ENCODE results near the gene TTLL8. TPM values are rescaled to one million over a fixed set of nuclear protein-coding genes. Genes with fewer than 3 reads are reported as not detected.

Gene TTLL8
- total RNA-seq, 1 experiment from 2014 or later, result not detected

- intact Hi-C loops (cut with micrococcal nuclease; ENCODE audit: unreplicated experiment) (no loop called here), in situ Hi-C loops (cut with HindIII; ENCODE audit: low pct_unique_long_range_greater_than_20kb, low sequenced_read_pairs) (no loop called here)
- Histone ChIP-seq H3K4me1 (ENCODE audit: control insufficient read depth, insufficient read depth, low read length) (no peaks in the 10 kb centered on the region), H3K9me3 (ENCODE audit: control insufficient read depth, insufficient read depth, low read depth, low read length) (no peaks in the 10 kb centered on the region), H3K36me3 (ENCODE audit: control insufficient read depth, insufficient read depth, low read length) (no peaks in the 10 kb centered on the region), H3K4me3 (ENCODE audit: low read depth in 2 of 2, low read length in 2 of 2) (no peak overlapping the region), H3K27me3 (ENCODE audit: control insufficient read depth, insufficient read depth, low read length) (no peaks in the 10 kb centered on the region), H3K27ac (ENCODE audit: low read length) (no peak overlapping the region)
- DNase-seq (ENCODE audit: low read depth, low spot score), result no peak
- BruUV-seq (replicated peaks), result no TSS peak
- no peak for TF ChIP-seq SIN3A (IDR thresholded peaks at IDR 0.05; ENCODE audit: borderline replicate concordance, insufficient read depth, low read depth, low read length)
- ChIA-PET POLR2A (no interaction called here), CTCF (no interaction called here)
- 0 out of 2 replicates have a peak, but pooled peaks have one; percentile 46 for ATAC-seq
Observed at GRCh38 chr22:50062509-50063135, 4.5 kb upstream of the TTLL8 start.

DNA sequence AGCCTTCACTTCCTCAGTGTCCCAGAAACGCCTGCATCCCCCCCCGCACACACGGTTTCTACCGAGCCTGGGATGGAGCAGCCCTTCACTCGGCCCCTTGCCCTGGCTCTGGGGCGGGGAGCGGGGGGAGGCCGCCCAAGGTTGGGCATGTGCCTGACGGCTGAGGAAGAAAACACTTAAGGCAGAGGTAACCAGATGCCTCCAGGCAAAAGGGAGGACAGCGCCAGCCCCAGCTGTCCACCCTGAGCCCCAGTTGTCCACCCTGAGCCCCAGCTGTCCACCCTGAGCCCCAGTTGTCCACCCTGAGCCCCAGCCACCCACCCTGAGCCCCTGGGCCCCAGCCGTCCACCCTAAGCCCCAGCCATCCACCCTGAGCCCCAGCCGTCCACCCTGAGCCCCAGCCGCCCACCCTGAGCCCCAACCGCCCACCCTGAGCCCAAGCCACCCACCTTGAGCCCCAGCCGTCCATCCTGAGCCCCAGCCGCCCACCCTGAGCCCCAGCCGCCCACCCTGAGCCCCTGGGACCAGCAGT lies 3.8 kb upstream of the TTLL8 start:
- TF ChIP-seq SIN3A (IDR thresholded peaks at IDR 0.05; ENCODE audit: borderline replicate concordance, insufficient read depth, low read depth, low read length) (no peak), TCF7L2 (IDR thresholded peaks at IDR 0.05; ENCODE audit: low read depth, low read length) (no peak), POLR2AphosphoS5 (IDR thresholded peaks at IDR 0.05; ENCODE audit: low read depth, low read length) (no peak), CTCF (IDR thresholded peaks at IDR 0.05) (no peak)
- TF ChIP-seq, protein P1, sequence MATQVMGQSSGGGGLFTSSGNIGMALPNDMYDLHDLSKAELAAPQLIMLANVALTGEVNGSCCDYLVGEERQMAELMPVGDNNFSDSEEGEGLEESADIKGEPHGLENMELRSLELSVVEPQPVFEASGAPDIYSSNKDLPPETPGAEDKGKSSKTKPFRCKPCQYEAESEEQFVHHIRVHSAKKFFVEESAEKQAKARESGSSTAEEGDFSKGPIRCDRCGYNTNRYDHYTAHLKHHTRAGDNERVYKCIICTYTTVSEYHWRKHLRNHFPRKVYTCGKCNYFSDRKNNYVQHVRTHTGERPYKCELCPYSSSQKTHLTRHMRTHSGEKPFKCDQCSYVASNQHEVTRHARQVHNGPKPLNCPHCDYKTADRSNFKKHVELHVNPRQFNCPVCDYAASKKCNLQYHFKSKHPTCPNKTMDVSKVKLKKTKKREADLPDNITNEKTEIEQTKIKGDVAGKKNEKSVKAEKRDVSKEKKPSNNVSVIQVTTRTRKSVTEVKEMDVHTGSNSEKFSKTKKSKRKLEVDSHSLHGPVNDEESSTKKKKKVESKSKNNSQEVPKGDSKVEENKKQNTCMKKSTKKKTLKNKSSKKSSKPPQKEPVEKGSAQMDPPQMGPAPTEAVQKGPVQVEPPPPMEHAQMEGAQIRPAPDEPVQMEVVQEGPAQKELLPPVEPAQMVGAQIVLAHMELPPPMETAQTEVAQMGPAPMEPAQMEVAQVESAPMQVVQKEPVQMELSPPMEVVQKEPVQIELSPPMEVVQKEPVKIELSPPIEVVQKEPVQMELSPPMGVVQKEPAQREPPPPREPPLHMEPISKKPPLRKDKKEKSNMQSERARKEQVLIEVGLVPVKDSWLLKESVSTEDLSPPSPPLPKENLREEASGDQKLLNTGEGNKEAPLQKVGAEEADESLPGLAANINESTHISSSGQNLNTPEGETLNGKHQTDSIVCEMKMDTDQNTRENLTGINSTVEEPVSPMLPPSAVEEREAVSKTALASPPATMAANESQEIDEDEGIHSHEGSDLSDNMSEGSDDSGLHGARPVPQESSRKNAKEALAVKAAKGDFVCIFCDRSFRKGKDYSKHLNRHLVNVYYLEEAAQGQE (IDR thresholded peaks at IDR 0.05; ENCODE audit: insufficient read depth in 1 of 2, low read depth in 2 of 2, low read length in 1 of 2), result no peak
- H3K4me1 ChIP-seq (ENCODE audit: control insufficient read depth, insufficient read depth, low read length), result no peaks in the 10 kb centered on the region
- intact Hi-C loops (cut with micrococcal nuclease; ENCODE audit: unreplicated experiment) (no loop called here), in situ Hi-C loops (cut with HindIII; ENCODE audit: low pct_unique_long_range_greater_than_20kb, low sequenced_read_pairs) (no loop called here)
- CTCF ChIA-PET, result no interaction called here
- BruUV-seq (replicated peaks), result no TSS peak
- ATAC-seq (no peak), DNase-seq (ENCODE audit: low read depth, low spot score) (no peak)
- no peaks in the 10 kb centered on the region for H3K27me3 ChIP-seq (ENCODE audit: control insufficient read depth, insufficient read depth, low read length)
- H3K4me3 ChIP-seq (ENCODE audit: low read depth in 2 of 2, low read length in 2 of 2), result no peak overlapping the region
- H3K27ac ChIP-seq (ENCODE audit: low read length), result no peak overlapping the region
- no peaks in the 10 kb centered on the region for H3K36me3 ChIP-seq (ENCODE audit: control insufficient read depth, insufficient read depth, low read length)
- no peaks in the 10 kb centered on the region for H3K9me3 ChIP-seq (ENCODE audit: control insufficient read depth, insufficient read depth, low read depth, low read length)
- POLR2A ChIA-PET, result no interaction called here

- intact Hi-C loops (cut with micrococcal nuclease; ENCODE audit: unreplicated experiment) (no loop called here), in situ Hi-C loops (cut with HindIII; ENCODE audit: low pct_unique_long_range_greater_than_20kb, low sequenced_read_pairs) (no loop called here)
- TF ChIP-seq CTCF (IDR thresholded peaks at IDR 0.05) (no peak), SIN3A (IDR thresholded peaks at IDR 0.05; ENCODE audit: borderline replicate concordance, insufficient read depth, low read depth, low read length) (no peak), POLR2AphosphoS5 (IDR thresholded peaks at IDR 0.05; ENCODE audit: low read depth, low read length) (no peak), TCF7L2 (IDR thresholded peaks at IDR 0.05; ENCODE audit: low read depth, low read length) (no peak)
- TF ChIP-seq, protein P1 (IDR thresholded peaks at IDR 0.05; ENCODE audit: insufficient read depth in 1 of 2, low read depth in 2 of 2, low read length in 1 of 2), result no peak
- no peak for DNase-seq (ENCODE audit: low read depth, low spot score)
- no peak for ATAC-seq
- H3K27ac ChIP-seq (ENCODE audit: low read length), result no peak overlapping the region
- H3K9me3 ChIP-seq (ENCODE audit: control insufficient read depth, insufficient read depth, low read depth, low read length), result no peaks in the 10 kb centered on the region
- no peaks in the 10 kb centered on the region for H3K27me3 ChIP-seq (ENCODE audit: control insufficient read depth, insufficient read depth, low read length)
- H3K4me3 ChIP-seq (ENCODE audit: low read depth in 2 of 2, low read length in 2 of 2), result no peak overlapping the region
- no TSS peak for BruUV-seq (replicated peaks)
- no peaks in the 10 kb centered on the region for H3K36me3 ChIP-seq (ENCODE audit: control insufficient read depth, insufficient read depth, low read length)
- POLR2A ChIA-PET, result no interaction called here
- CTCF ChIA-PET, result no interaction called here
- no peaks in the 10 kb centered on the region for H3K4me1 ChIP-seq (ENCODE audit: control insufficient read depth, insufficient read depth, low read length)
Observed at GRCh38 chr22:50061141-50061823, 3.2 kb upstream of the TTLL8 start.

All from Panc1 (cell line).